WTC11 (cell line): ENCODE results near the gene UGT2B28.
"Not testable (repeated sequence)": the region's sequence is repeated elsewhere in the genome, so short reads cannot be mapped to it uniquely, and the experiment has no call there.

Experiments used
- FOXP1 ChIP-seq: sonication (generic); formaldehyde crosslinking; IDR thresholded peaks from 2 replicates; pipeline ENCODE4 v1.8.0; 2022; ENCODE audit warnings: missing genetic modification reagents, mild to moderate bottlenecking, moderate library complexity, borderline replicate concordance
- MYBL2 ChIP-seq: sonication (generic); formaldehyde crosslinking; IDR thresholded peaks from 2 replicates; pipeline ENCODE4 v1.8.1; 2023; ENCODE audit warnings: mild to moderate bottlenecking, moderate library complexity, missing genetic modification reagents
- NR3C1 ChIP-seq: sonication (generic); formaldehyde crosslinking; conservative IDR thresholded peaks from 2 replicates; pipeline ENCODE4 v1.8.1; 2023; ENCODE audit warnings: low read depth, mild to moderate bottlenecking, missing genetic modification reagents
- ZMAT4 ChIP-seq: fragments of 250-450 bp; sonication (Bioruptor Pico); IDR thresholded peaks from 2 replicates; pipeline ENCODE4 v1.9.0; 2021; ENCODE audit warnings: mild to moderate bottlenecking
- TF ChIP-seq, protein P1 (sequence below): fragments of 200-600 bp; IDR thresholded peaks from 2 replicates; pipeline ENCODE4 v1.8.0; 2022; ENCODE audit warnings: antibody characterized with exemption

DNA sequence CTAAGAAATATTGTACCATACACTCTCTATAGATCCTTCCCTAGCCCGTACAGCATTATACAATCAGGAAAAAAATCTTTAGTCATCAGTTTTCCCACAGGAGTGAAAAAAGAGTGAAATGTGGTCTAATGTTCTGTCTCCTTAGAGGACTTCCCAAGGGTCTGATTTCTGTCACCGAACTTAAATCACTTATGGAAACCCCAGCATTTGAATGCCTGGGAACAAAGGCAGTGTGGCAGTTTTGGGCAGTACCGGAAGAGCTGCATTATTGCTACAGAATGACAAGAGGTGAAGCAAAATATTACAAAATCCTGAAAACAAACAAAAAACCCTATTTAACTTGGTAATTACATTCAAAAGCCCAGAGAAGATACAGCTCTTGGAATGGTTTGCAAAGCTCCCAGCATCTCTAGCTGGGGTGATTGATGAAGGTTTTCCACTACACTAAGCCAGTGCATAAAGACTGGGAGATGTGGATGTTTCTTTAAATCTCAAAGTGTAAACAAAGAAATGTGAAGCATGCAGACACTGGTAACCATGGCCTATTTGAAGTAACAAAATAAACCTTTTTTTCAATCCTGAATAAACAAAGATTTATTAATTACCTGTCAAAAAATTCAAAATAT, 27.0 kb upstream of the UGT2B28 start:
- TF ChIP-seq MYBL2, ZMAT4, NR3C1, FOXP1 (CRISPR knock-in tag): not testable (repeated sequence)
- TF ChIP-seq, protein P1, sequence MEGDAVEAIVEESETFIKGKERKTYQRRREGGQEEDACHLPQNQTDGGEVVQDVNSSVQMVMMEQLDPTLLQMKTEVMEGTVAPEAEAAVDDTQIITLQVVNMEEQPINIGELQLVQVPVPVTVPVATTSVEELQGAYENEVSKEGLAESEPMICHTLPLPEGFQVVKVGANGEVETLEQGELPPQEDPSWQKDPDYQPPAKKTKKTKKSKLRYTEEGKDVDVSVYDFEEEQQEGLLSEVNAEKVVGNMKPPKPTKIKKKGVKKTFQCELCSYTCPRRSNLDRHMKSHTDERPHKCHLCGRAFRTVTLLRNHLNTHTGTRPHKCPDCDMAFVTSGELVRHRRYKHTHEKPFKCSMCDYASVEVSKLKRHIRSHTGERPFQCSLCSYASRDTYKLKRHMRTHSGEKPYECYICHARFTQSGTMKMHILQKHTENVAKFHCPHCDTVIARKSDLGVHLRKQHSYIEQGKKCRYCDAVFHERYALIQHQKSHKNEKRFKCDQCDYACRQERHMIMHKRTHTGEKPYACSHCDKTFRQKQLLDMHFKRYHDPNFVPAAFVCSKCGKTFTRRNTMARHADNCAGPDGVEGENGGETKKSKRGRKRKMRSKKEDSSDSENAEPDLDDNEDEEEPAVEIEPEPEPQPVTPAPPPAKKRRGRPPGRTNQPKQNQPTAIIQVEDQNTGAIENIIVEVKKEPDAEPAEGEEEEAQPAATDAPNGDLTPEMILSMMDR = not testable (repeated sequence)
